ENCODE results near the gene CSMD2. TPM values are rescaled to one million over a fixed set of nuclear protein-coding genes. Genes with fewer than 3 reads are reported as not detected.

Gene CSMD2
- total RNA-seq, 2 experiments from 2014 or later = not detected

GRCh38 chr1:33610864-33611455 is 554.1 kb downstream of the CSMD2 start:
- POLR2A ChIA-PET = no interaction called here

GRCh38 chr1:33610391-33610790 is 554.6 kb downstream of the CSMD2 start:
- H3K4me1 Mint-ChIP-seq (ENCODE audit: low read depth) = no peaks in the 10 kb centered on the region
- ChIA-PET POLR2A (no interaction called here), CTCF (interaction anchor here (1.5 kb wide), 1 partner anchor 22 kb away, joined by 6 read pairs; no protein-coding TSS in a partner anchor)
- H3K9me3 Mint-ChIP-seq = no peaks in the 10 kb centered on the region
- no peak for DNase-seq
- H3K4me3 Mint-ChIP-seq = no peak overlapping the region
- H3K27ac Mint-ChIP-seq = no peak overlapping the region
- peaks cover 9% of the 10 kb centered on the region for H3K27me3 Mint-ChIP-seq
- H3K36me3 Mint-ChIP-seq = no peaks in the 10 kb centered on the region
- intact Hi-C loops (cut with micrococcal nuclease) = no loop called here

More at GRCh38 chr1:33610864-33611455, 554.1 kb downstream of the CSMD2 start:
- CTCF ChIA-PET = interaction anchor here (0.6 to 2.2 kb wide), 3 partner anchors 22 to 57 kb away, joined by 4 to 18 read pairs (median 6); no protein-coding TSS in a partner anchor
- no peak for DNase-seq
- peaks cover 13% of the 10 kb centered on the region for H3K27me3 Mint-ChIP-seq
- intact Hi-C loops (cut with micrococcal nuclease) = no loop called here
- no peaks in the 10 kb centered on the region for H3K9me3 Mint-ChIP-seq
- H3K36me3 Mint-ChIP-seq = no peaks in the 10 kb centered on the region
- H3K27ac Mint-ChIP-seq = no peak overlapping the region
- H3K4me1 Mint-ChIP-seq (ENCODE audit: low read depth) = no peaks in the 10 kb centered on the region
- H3K4me3 Mint-ChIP-seq = no peak overlapping the region

- Mint-ChIP-seq H3K27me3 (peaks cover 9% of the 10 kb centered on the region), H3K27ac (no peak overlapping the region), H3K4me1 (ENCODE audit: low read depth) (no peaks in the 10 kb centered on the region), H3K36me3 (no peaks in the 10 kb centered on the region), H3K4me3 (no peak overlapping the region), H3K9me3 (no peaks in the 10 kb centered on the region)
- intact Hi-C loops (cut with micrococcal nuclease) = no loop called here
- ChIA-PET POLR2A (no interaction called here), CTCF (interaction anchor here (1.5 kb wide), 2 partner anchors 13 to 23 kb away, joined by 4 to 6 read pairs; no protein-coding TSS in a partner anchor)
- no peak for DNase-seq
These were observed 555.3 kb downstream of the CSMD2 start for GRCh38 chr1:33609739-33610138.

- Mint-ChIP-seq H3K27ac (no peak overlapping the region), H3K9me3 (no peaks in the 10 kb centered on the region), H3K4me3 (no peak overlapping the region), H3K27me3 (peaks cover 10% of the 10 kb centered on the region), H3K4me1 (ENCODE audit: low read depth) (no peaks in the 10 kb centered on the region), H3K36me3 (no peaks in the 10 kb centered on the region)
- DNase-seq = no peak
- intact Hi-C loops (cut with micrococcal nuclease) = no loop called here
- ChIA-PET CTCF (interaction anchor here (0.6 to 1.5 kb wide), 3 partner anchors 12 to 472 kb away, joined by 3 to 5 read pairs (median 4); no protein-coding TSS in a partner anchor), POLR2A (no interaction called here)
These were observed 556.1 kb downstream of the CSMD2 start for GRCh38 chr1:33608825-33609400.

GRCh38 chr1:33607444-33608005 is 557.5 kb downstream of the CSMD2 start:
- Mint-ChIP-seq H3K27me3 (peaks cover 3% of the 10 kb centered on the region), H3K36me3 (no peaks in the 10 kb centered on the region), H3K4me1 (ENCODE audit: low read depth) (no peaks in the 10 kb centered on the region), H3K27ac (no peak overlapping the region), H3K9me3 (no peaks in the 10 kb centered on the region), H3K4me3 (no peak overlapping the region)
- intact Hi-C loops (cut with micrococcal nuclease) = no loop called here
- ChIA-PET POLR2A (no interaction called here), CTCF (no interaction called here)
- DNase-seq = no peak

- Mint-ChIP-seq H3K4me3 (no peak overlapping the region), H3K4me1 (ENCODE audit: low read depth) (no peaks in the 10 kb centered on the region), H3K27me3 (peaks cover 3% of the 10 kb centered on the region), H3K27ac (no peak overlapping the region), H3K36me3 (no peaks in the 10 kb centered on the region), H3K9me3 (no peaks in the 10 kb centered on the region)
- no peak for DNase-seq
- intact Hi-C loops (cut with micrococcal nuclease) = no loop called here
- CTCF ChIA-PET = no interaction called here
- POLR2A ChIA-PET = no interaction called here
These were observed 558.8 kb downstream of the CSMD2 start for GRCh38 chr1:33606272-33606671.

GRCh38 chr1:33602271-33602670 is 562.8 kb downstream of the CSMD2 start:
- Mint-ChIP-seq H3K4me3 (no peak overlapping the region), H3K4me1 (ENCODE audit: low read depth) (no peaks in the 10 kb centered on the region), H3K36me3 (no peaks in the 10 kb centered on the region), H3K27ac (no peak overlapping the region), H3K27me3 (peaks cover 15% of the 10 kb centered on the region), H3K9me3 (no peaks in the 10 kb centered on the region)
- ChIA-PET POLR2A (no interaction called here), CTCF (no interaction called here)
- intact Hi-C loops (cut with micrococcal nuclease) = no loop called here
- DNase-seq = no peak

GRCh38 chr1:33601751-33602150 is 563.3 kb downstream of the CSMD2 start:
- Mint-ChIP-seq H3K9me3 (no peaks in the 10 kb centered on the region), H3K4me1 (ENCODE audit: low read depth) (no peaks in the 10 kb centered on the region), H3K27me3 (peaks cover 17% of the 10 kb centered on the region), H3K36me3 (no peaks in the 10 kb centered on the region), H3K27ac (no peak overlapping the region), H3K4me3 (no peak overlapping the region)
- intact Hi-C loops (cut with micrococcal nuclease) = no loop called here
- ChIA-PET CTCF (no interaction called here), POLR2A (no interaction called here)
- DNase-seq = no peak

- CTCF ChIA-PET = no interaction called here
These were observed 565.4 kb downstream of the CSMD2 start for GRCh38 chr1:33599516-33600115.

GRCh38 chr1:33588726-33589125 is 576.3 kb downstream of the CSMD2 start:
- no peaks in the 10 kb centered on the region for H3K36me3 Mint-ChIP-seq
- intact Hi-C loops (cut with micrococcal nuclease) = no loop called here
- CTCF ChIA-PET = no interaction called here
- POLR2A ChIA-PET = no interaction called here
- H3K9me3 Mint-ChIP-seq = no peaks in the 10 kb centered on the region
- no peaks in the 10 kb centered on the region for H3K4me1 Mint-ChIP-seq (ENCODE audit: low read depth)
- no peak overlapping the region for H3K27ac Mint-ChIP-seq
- H3K27me3 Mint-ChIP-seq = peaks cover 7% of the 10 kb centered on the region
- no peak for DNase-seq
- H3K4me3 Mint-ChIP-seq = no peak overlapping the region

More at GRCh38 chr1:33599516-33600115, 565.4 kb downstream of the CSMD2 start:
- H3K4me3 Mint-ChIP-seq = no peak overlapping the region
- H3K27ac Mint-ChIP-seq = no peak overlapping the region
- peaks cover 22% of the 10 kb centered on the region for H3K27me3 Mint-ChIP-seq
- no peaks in the 10 kb centered on the region for H3K4me1 Mint-ChIP-seq (ENCODE audit: low read depth)
- H3K9me3 Mint-ChIP-seq = no peaks in the 10 kb centered on the region
- intact Hi-C loops (cut with micrococcal nuclease) = no loop called here
- POLR2A ChIA-PET = no interaction called here
- no peaks in the 10 kb centered on the region for H3K36me3 Mint-ChIP-seq
- no peak for DNase-seq

GRCh38 chr1:33586795-33587194 is 578.2 kb downstream of the CSMD2 start:
- ChIA-PET CTCF (no interaction called here), POLR2A (no interaction called here)
- Mint-ChIP-seq H3K27ac (no peak overlapping the region), H3K27me3 (peaks cover 10% of the 10 kb centered on the region), H3K4me1 (ENCODE audit: low read depth) (no peaks in the 10 kb centered on the region), H3K9me3 (no peaks in the 10 kb centered on the region), H3K36me3 (no peaks in the 10 kb centered on the region), H3K4me3 (no peak overlapping the region)
- DNase-seq = no peak
- intact Hi-C loops (cut with micrococcal nuclease) = no loop called here

- intact Hi-C loops (cut with micrococcal nuclease) = no loop called here
- ChIA-PET CTCF (no interaction called here), POLR2A (no interaction called here)
- Mint-ChIP-seq H3K9me3 (no peaks in the 10 kb centered on the region), H3K4me3 (no peak overlapping the region), H3K27me3 (peaks cover 10% of the 10 kb centered on the region), H3K4me1 (ENCODE audit: low read depth) (no peaks in the 10 kb centered on the region), H3K36me3 (no peaks in the 10 kb centered on the region), H3K27ac (no peak overlapping the region)
- no peak for DNase-seq
These were observed 578.9 kb downstream of the CSMD2 start for GRCh38 chr1:33586106-33586505.

- H3K27ac Mint-ChIP-seq = no peak overlapping the region
- no peak overlapping the region for H3K4me3 Mint-ChIP-seq
- intact Hi-C loops (cut with micrococcal nuclease) = no loop called here
- H3K27me3 Mint-ChIP-seq = peaks cover 12% of the 10 kb centered on the region
- H3K9me3 Mint-ChIP-seq = no peaks in the 10 kb centered on the region
- no peaks in the 10 kb centered on the region for H3K36me3 Mint-ChIP-seq
- ChIA-PET POLR2A (no interaction called here), CTCF (no interaction called here)
- DNase-seq = no peak
- H3K4me1 Mint-ChIP-seq (ENCODE audit: low read depth) = no peaks in the 10 kb centered on the region
These were observed 581.5 kb downstream of the CSMD2 start for GRCh38 chr1:33583567-33583966.

All from activated CD4-positive, alpha-beta memory T cell treated with anti-CD3 and anti-CD28 coated beads for 36 hours (primary cell).